ENCODE measurements around the gene WNT7B.
A peak's percentile ranks its signal among the peaks of the same experiment; 100 is the strongest.

WNT7B gene

DNA sequence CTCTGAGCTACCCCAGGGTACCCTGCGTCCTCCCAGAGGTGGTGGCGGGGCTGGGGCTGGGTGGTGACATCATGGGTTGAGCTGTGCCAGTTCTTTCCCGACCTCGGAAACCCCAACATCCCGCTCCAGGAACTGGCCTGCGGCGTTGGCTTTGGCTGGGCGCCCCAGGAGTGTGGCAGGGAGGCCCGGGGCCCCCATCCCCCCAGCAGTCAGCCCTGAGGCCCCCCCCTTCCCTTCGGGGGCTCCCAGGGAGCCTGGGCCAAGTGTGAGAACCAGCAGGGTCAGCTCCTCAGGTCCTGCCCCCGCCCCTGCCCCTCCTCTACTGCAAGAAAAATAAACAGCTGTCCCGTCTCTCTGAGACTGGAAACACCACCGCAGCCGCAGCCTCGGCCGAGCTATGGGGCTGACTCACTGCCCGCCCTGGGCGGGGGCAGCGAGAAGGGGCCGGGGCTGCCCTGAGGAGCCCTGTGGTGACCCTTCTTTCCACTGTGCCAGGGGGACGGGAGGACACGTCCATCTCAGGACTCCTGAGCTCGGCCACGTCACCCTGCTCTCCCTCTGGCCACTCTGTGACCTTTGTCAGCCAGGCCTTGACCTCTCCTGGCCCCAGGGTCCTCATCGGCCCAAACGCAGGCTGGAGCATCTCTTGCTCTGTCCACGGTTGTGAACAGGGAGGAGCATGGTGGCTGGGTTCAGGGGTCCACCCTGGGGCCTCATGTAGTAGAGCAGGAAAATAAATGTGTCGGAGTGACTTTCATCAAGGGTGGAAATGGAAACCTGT is 73.4 kb downstream of the WNT7B start:
- DNase-seq = peak; percentile 37

DNA sequence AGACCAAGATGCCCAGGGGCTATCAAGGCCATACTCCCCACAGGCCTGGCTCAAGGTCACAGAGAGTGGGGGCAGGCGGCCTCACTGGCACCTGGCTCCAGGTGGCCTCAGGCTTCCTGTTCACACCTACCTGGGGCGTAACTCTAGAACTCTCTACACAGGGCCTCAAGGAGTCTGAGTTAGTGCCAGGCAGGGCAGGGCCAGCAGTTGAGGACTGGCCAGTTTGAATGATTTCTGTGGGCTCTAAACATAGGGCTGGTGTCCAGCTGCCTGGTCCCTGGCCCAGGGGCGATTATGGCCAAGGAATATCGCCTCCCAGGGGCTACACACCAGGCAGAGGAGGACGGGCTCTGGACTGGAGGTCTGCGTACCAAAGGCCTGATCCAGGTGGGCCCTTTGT is 79.2 kb downstream of the WNT7B start:
- no peak for DNase-seq

DNA sequence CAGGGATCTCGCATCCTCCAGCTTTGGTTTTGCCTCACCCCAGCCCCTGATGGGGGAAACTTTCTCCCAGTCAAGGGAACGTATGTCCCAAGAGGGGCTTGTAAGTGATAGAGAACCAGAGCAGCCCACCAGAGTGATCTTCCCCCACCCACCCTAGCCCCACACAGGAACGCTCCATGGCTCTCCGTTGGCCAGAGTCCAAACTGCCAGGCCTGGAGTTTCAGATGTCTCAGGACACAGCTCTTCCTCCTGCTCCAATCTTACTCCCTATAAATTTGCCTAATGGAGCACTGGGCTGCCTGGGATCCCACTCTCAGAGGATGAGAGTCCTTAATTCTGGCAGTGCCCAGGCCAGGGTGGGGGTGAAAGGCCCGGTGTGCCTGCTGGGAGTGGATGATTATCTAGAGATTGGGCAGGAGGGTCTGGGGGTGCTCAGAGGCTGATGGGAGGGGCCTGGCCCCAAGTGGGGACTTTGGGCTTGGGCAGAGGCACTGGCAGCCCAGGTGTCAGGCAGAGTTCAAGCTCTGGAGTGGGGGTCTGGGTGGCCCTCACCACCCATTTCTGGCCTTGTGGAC is 79.9 kb downstream of the WNT7B start:
- DNase-seq = no peak

DNA sequence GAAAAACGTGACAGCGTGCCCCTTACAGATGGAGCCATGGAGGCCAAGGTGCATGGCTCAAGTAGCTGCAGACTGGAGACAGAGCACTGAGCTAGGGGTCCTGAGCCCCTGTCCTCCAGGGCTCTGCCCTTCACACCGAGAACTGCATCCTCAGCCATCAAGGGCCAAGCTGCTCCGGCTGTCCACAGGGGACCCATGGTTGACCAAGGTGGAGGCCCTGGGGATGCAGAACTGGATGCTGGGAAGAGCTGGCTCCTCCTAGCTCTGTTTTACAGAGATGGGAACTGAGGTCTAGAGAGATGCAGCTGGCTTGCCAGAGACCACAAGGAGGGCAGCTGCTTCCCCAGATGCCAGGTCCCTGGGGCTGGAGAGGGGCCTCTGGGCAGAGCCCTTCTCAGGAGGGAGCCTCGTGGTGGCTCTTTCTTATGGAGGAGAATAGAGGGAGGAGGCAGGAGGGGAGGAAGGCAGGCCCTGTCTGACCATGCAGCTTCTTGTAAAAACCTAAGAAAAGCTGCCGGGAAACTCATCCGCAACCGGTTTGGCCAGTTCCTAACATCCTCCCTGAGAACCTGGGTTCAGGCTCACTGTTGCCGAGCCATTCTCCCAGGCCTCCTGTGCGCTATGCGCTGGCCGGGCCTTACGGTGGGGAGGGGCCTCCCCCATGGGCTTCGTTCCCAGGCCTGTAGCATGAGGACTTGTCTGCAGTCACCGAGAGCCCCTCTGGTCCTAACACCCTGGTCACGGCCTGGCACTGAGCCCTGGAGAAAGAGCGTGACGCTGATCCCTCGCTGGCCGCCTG is 80.6 kb downstream of the WNT7B start:
- DNase-seq = no peak

GRCh38 chr22:45895436-45896152 is 81.4 kb downstream of the WNT7B start:
- DNase-seq = no peak

GRCh38 chr22:45893516-45893915 is 83.4 kb downstream of the WNT7B start:
- DNase-seq = no peak

GRCh38 chr22:45892681-45893461 is 84.1 kb downstream of the WNT7B start:
- DNase-seq = no peak

- DNase-seq = no peak
Observed at GRCh38 chr22:45891996-45892621, 84.9 kb downstream of the WNT7B start.

- DNase-seq = no peak
Observed at GRCh38 chr22:45891471-45891995, 85.4 kb downstream of the WNT7B start.

GRCh38 chr22:45891021-45891421 is 85.9 kb downstream of the WNT7B start:
- no peak for DNase-seq

DNA sequence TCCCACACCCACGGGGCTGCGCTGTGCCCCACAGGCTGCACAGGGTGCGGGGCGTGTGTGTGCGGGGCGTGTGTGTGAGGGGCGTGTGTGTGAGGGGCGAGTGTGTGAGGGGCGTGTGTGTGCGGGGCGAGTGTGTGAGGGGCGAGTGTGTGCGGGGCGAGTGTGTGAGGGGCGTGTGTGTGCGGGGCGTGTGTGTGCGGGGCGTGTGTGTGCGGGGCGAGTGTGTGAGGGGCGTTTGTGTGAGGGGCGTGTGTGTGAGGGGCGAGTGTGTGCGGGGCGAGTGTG is 86.7 kb downstream of the WNT7B start:
- no peak for DNase-seq

DNA sequence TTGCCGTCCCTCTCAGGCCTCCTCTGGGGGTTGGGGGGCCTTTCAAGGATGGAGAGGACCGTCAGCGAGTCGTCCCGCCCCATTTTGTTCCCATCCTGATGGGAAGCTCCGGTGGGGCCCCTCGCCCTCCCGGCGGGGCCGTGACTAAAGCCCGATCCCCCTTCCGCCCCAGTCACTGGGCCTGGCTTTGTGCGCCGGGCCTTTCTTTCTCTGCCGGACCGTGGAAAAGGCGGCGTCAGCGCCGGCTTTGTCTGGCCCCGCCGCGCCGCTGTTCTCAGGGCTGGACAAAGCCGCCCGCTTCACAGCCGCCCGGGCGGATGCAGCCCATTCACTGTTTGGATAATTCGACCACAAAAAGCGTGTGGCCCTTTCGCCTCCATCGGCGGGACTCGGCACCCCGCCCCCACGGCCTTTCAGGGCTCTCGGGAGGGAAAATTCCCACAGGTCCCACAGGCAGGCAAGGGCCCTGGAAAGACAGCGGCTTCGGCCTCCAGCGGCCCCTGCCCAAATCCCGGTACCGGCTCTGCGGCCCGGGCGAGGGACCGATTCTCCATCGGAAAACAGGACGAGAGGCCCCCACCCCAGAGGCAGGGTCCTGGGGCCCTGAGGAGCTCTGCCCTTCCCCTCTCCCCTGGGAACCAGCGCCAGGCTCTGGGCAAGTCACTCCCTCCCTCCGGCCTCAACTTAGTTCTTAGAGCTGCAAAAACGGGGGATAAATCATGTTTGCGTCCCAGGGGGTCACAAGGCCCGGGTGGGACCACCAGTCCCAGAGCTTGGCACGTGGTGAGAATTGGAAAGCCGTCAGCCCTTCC is 87.2 kb downstream of the WNT7B start:
- no peak for DNase-seq

GRCh38 chr22:45889093-45889538 is 87.8 kb downstream of the WNT7B start:
- DNase-seq = no peak

- DNase-seq = no peak
Observed at GRCh38 chr22:45888221-45889092, 88.5 kb downstream of the WNT7B start.

GRCh38 chr22:45887202-45888131 is 89.5 kb downstream of the WNT7B start:
- DNase-seq = no peak

GRCh38 chr22:45886540-45886939 is 90.4 kb downstream of the WNT7B start:
- no peak for DNase-seq

- no peak for DNase-seq
Observed at GRCh38 chr22:45885941-45886395, 91.0 kb downstream of the WNT7B start.

DNA sequence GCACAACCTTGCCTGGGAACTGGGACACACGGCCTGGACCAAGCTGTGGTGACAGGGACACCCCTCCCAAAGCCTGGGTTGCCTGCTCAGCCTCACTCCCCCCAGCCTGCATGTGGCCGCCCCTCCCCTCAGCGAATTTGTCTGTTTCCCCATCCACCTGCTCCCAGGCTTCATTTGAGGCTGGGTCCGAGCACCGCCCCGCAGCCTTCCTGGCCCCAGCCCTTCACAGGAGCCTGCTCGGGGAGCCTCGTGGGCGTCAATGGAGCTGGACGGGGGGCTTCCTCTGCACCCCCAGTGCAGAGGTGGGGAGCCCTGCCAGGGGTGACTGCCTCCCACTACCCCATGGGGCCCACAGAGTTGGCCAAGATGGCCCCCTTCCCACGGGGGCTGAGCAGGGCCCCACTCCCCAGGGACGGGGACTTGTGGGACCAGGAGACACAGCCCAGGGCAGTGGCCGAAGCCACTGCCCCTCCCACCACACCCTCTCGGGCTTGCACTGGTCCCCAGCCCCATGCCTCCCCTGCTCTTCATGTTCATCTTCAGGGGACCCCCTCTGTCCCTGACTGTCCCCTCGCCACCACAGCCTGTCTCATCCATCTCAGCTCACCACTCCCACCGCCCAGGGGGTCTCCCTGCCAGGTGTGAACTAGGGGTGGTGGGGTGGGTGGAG is 91.7 kb downstream of the WNT7B start:
- no peak for DNase-seq
